Measurements from ENCODE around the gene ZNF385B. TPM values are rescaled to one million over a fixed set of nuclear protein-coding genes. Genes with fewer than 3 reads are reported as not detected.

ZNF385B gene
- total RNA-seq, 1 experiment from 2014 or later: 9.3 TPM

- DNase-seq (ENCODE audit: low read depth, low spot score): no peak
- no peak overlapping the region for H3K27ac ChIP-seq (ENCODE audit: low read depth, low read length)
- no peak for TF ChIP-seq ZFX (IDR thresholded peaks at IDR 0.05)
- no peak for TF ChIP-seq SIN3A (IDR thresholded peaks at IDR 0.05; ENCODE audit: low read depth)
- TF ChIP-seq SP1 (IDR thresholded peaks at IDR 0.05; ENCODE audit: low read depth): no peak
- no peak for TF ChIP-seq ZBTB33 (IDR thresholded peaks at IDR 0.05; ENCODE audit: extremely low read depth, insufficient replicate concordance, low read length)
- no peak for TF ChIP-seq EZH2 (IDR thresholded peaks at IDR 0.05)
- no peak for TF ChIP-seq EGR1 (IDR thresholded peaks at IDR 0.05; ENCODE audit: low read depth)
- no peak for TF ChIP-seq ZNF274 (IDR thresholded peaks at IDR 0.05; ENCODE audit: low read depth, low read length)
- no peak for TF ChIP-seq CBX3 (IDR thresholded peaks at IDR 0.05; ENCODE audit: low read depth)
- no peak for TF ChIP-seq MAX (IDR thresholded peaks at IDR 0.05)
- no peak for TF ChIP-seq POLR2A (IDR thresholded peaks at IDR 0.05; ENCODE audit: borderline replicate concordance, extremely low read depth, insufficient read depth, insufficient read length)
- TF ChIP-seq FOSL1 (IDR thresholded peaks at IDR 0.05; ENCODE audit: low read depth): no peak
- TF ChIP-seq CTCF (IDR thresholded peaks at IDR 0.05 in 2 of 3, conservative IDR thresholded peaks at IDR 0.05 in 1 of 3; ENCODE audit: borderline replicate concordance in 1 of 3, insufficient read depth in 1 of 3, low read depth in 2 of 3, low read length in 2 of 3): no peak
- BruUV-seq (replicated peaks): no TSS peak
- CTCF ChIA-PET: no interaction called here
- no peaks in the 10 kb centered on the region for H3K27me3 ChIP-seq (ENCODE audit: insufficient read depth, low read length)
- no peak overlapping the region for H2AFZ ChIP-seq (ENCODE audit: low read depth, low read length, poor library complexity, severe bottlenecking)
- no peaks in the 10 kb centered on the region for H4K20me1 ChIP-seq (ENCODE audit: insufficient read depth)
- H3K9me2 ChIP-seq (ENCODE audit: insufficient read depth): no peaks in the 10 kb centered on the region
- no peaks in the 10 kb centered on the region for H3K36me3 ChIP-seq (ENCODE audit: control insufficient read depth in 1 of 2, insufficient read depth in 2 of 2, low read length in 2 of 2)
- no peak overlapping the region for H3K4me2 ChIP-seq (ENCODE audit: low read length)
- no peaks in the 10 kb centered on the region for H3K79me2 ChIP-seq (ENCODE audit: insufficient read depth, low read length)
- no peak overlapping the region for H3K9ac ChIP-seq (ENCODE audit: low read length)
- POLR2A ChIA-PET: no interaction called here
- no peak for ATAC-seq
- RAD21 ChIA-PET (ENCODE audit: low non-redundant PET in 1 of 2, low total read pairs in 2 of 2, uncharacterized antibody in 2 of 2, unreplicated experiment in 2 of 2): no interaction called here
- no peaks in the 10 kb centered on the region for H3K9me3 ChIP-seq (ENCODE audit: control insufficient read depth in 1 of 2, insufficient read depth in 1 of 2, low read depth in 1 of 2, low read length in 2 of 2)
- H3K4me3 ChIP-seq (replicated peaks in 1 of 2; ENCODE audit: low read depth in 1 of 2, low read length in 2 of 2): no peak overlapping the region
- intact Hi-C loops (cut with micrococcal nuclease): no loop called here
- peaks cover 0 to 5% of the 10 kb centered on the region in 2 experiments; a peak in 1 of 4 replicates for H3K4me1 ChIP-seq (ENCODE audit: control insufficient read depth in 1 of 2, insufficient read depth in 2 of 2, low read length in 2 of 2)
These were observed 6.5 kb downstream of the ZNF385B start for GRCh38 chr2:179854891-179855290.

Data from HCT116 (cell line).